GM18907 (cell line): Measurements from ENCODE around the gene ASB16.
"Not testable (repeated sequence)": the region's sequence is repeated elsewhere in the genome, so short reads cannot be mapped to it uniquely, and the experiment has no call there.

Experiments
- ATAC-seq: cut with Tn5 transposase; IDR thresholded peaks from one replicate; pipeline ENCODE4 v1.9.1; 2021; ENCODE audit warnings: mild to moderate bottlenecking, moderate library complexity; ENCODE audit not compliant: unreplicated experiment

Gene ASB16

GRCh38 chr17:44147812-44148211 lies 22.7 kb upstream of the ASB16 start:
- ATAC-seq, result no peak

- not testable (repeated sequence) for ATAC-seq
Measured at GRCh38 chr17:44149066-44149465, 21.4 kb upstream of the ASB16 start.

GRCh38 chr17:44149750-44150329 lies 20.7 kb upstream of the ASB16 start:
- ATAC-seq, result no peak

GRCh38 chr17:44152875-44153274 lies 17.6 kb upstream of the ASB16 start:
- ATAC-seq, result no peak

GRCh38 chr17:44155488-44155887 lies 15.0 kb upstream of the ASB16 start:
- no peak for ATAC-seq

- no peak for ATAC-seq
Measured at GRCh38 chr17:44159519-44160210, 10.8 kb upstream of the ASB16 start.

GRCh38 chr17:44164476-44164875 lies 6.0 kb upstream of the ASB16 start:
- no peak for ATAC-seq

- ATAC-seq, result no peak
Measured at GRCh38 chr17:44167181-44167861, 3.2 kb upstream of the ASB16 start.

GRCh38 chr17:44170135-44170498 lies 387 bp upstream of the ASB16 start:
- no peak for ATAC-seq

GRCh38 chr17:44171931-44172455 lies 1.5 kb downstream of the ASB16 start:
- ATAC-seq, result no peak

GRCh38 chr17:44174427-44174826 lies 3.9 kb downstream of the ASB16 start:
- ATAC-seq, result no peak

GRCh38 chr17:44176257-44176656 lies 5.8 kb downstream of the ASB16 start:
- ATAC-seq, result no peak

GRCh38 chr17:44176671-44177501 lies 6.4 kb downstream of the ASB16 start:
- ATAC-seq, result no peak

- no peak for ATAC-seq
Measured at GRCh38 chr17:44177640-44178039, 7.1 kb downstream of the ASB16 start.

- no peak for ATAC-seq
Measured at GRCh38 chr17:44178133-44178532, 7.6 kb downstream of the ASB16 start.

- ATAC-seq, result no peak
Measured at GRCh38 chr17:44183024-44183423, 12.5 kb downstream of the ASB16 start.

GRCh38 chr17:44184212-44184810 lies 13.8 kb downstream of the ASB16 start:
- no peak for ATAC-seq

- peak; percentile 86 for ATAC-seq
Measured at GRCh38 chr17:44186307-44187130, 16.0 kb downstream of the ASB16 start, which contains the start of gene TMUB2. Gene TMUB2 (plus strand): TSS chr17:44186972. CDS start chr17:44187709, 737 bp downstream.

- peak; percentile 42 for ATAC-seq
Measured at GRCh38 chr17:44187131-44187899, 16.8 kb downstream of the ASB16 start.
